ENCODE measurements around the gene CEP43.

The CEP43 gene

GRCh38 chr6:166999884-167000253, 672 bp downstream of the CEP43 start:
- peak overlapping the region; percentile 83 for H3K27ac ChIP-seq
- no peak for TF ChIP-seq CTCF (conservative IDR thresholded peaks at IDR 0.05)

GRCh38 chr6:167000759-167001158, 1.6 kb downstream of the CEP43 start:
- H3K27ac ChIP-seq, result peak overlapping the region; percentile 83; the same call in 1 of the 2 replicates
- TF ChIP-seq CTCF (conservative IDR thresholded peaks at IDR 0.05), result no peak

- H3K27ac ChIP-seq, result no peak overlapping the region
- TF ChIP-seq CTCF (conservative IDR thresholded peaks at IDR 0.05), result no peak
Measured at GRCh38 chr6:167005350-167006159, 6.4 kb downstream of the CEP43 start.

GRCh38 chr6:167007985-167008384, 8.8 kb downstream of the CEP43 start:
- H3K27ac ChIP-seq, result no peak overlapping the region
- TF ChIP-seq CTCF (conservative IDR thresholded peaks at IDR 0.05), result no peak

- no peak for TF ChIP-seq CTCF (conservative IDR thresholded peaks at IDR 0.05)
- no peak overlapping the region for H3K27ac ChIP-seq
Measured at GRCh38 chr6:167013067-167013466, 13.9 kb downstream of the CEP43 start.

- no peak for TF ChIP-seq CTCF (conservative IDR thresholded peaks at IDR 0.05)
Measured at GRCh38 chr6:167013946-167014345, 14.7 kb downstream of the CEP43 start.

GRCh38 chr6:167015302-167015701, 16.1 kb downstream of the CEP43 start:
- H3K27ac ChIP-seq, result no peak overlapping the region
- no peak for TF ChIP-seq CTCF (conservative IDR thresholded peaks at IDR 0.05)

More at GRCh38 chr6:167013946-167014345, 14.7 kb downstream of the CEP43 start:
- H3K27ac ChIP-seq, result no peak overlapping the region
